Loucy (cell line): Measurements from ENCODE around the gene KLK13.

Source experiments
- H2AFZ ChIP-seq: fragments of 200-600 bp; sonication (generic); 2 replicates; pipeline ENCODE4 v1.6.0; 2016; ENCODE audit warnings: antibody characterized with exemption, mild to moderate bottlenecking, low read length, moderate library complexity
- H3F3A ChIP-seq: fragments of 200-600 bp; 2 replicates; pipeline ENCODE4 v1.6.0; 2016; ENCODE audit warnings: antibody characterized with exemption, low read depth, mild to moderate bottlenecking
- H3K27me3 ChIP-seq: fragments of 200-600 bp; sonication (generic); 2 replicates; pipeline ENCODE4 v1.6.1; 2014; ENCODE audit warnings: low read length, mild to moderate bottlenecking; ENCODE audit not compliant: insufficient read depth, poor library complexity, severe bottlenecking
- H3K36me3 ChIP-seq: fragments of 200-600 bp; sonication (generic); 2 replicates; pipeline ENCODE4 v1.6.1; 2016; ENCODE audit warnings: low read length; ENCODE audit not compliant: insufficient read depth
- H3K4me1 ChIP-seq: fragments of 200-600 bp; sonication (generic); 2 replicates; pipeline ENCODE4 v1.5.1; 2014; ENCODE audit warnings: low read length, mild to moderate bottlenecking; ENCODE audit not compliant: insufficient read depth, poor library complexity, severe bottlenecking
- H3K4me2 ChIP-seq: fragments of 200-600 bp; sonication (generic); 2 replicates; pipeline ENCODE4 v1.6.0; 2014; ENCODE audit warnings: antibody characterized with exemption, low read length, low read depth, mild to moderate bottlenecking; ENCODE audit not compliant: poor library complexity, severe bottlenecking
- H3K4me3 ChIP-seq: fragments of 200-600 bp; sonication (generic); 2 replicates; pipeline ENCODE4 v1.5.1; 2014; ENCODE audit warnings: low read length, mild to moderate bottlenecking, mixed read lengths; ENCODE audit not compliant: poor library complexity, severe bottlenecking
- H3K79me2 ChIP-seq: fragments of 200-600 bp; sonication (generic); 2 replicates; pipeline ENCODE4 v1.6.1; 2014; ENCODE audit warnings: low read length; ENCODE audit not compliant: insufficient read depth
- H3K9ac ChIP-seq: fragments of 200-600 bp; sonication (generic); 2 replicates; pipeline ENCODE4 v1.6.0; 2014; ENCODE audit warnings: mild to moderate bottlenecking, low read depth, low read length, moderate library complexity; ENCODE audit not compliant: poor library complexity, severe bottlenecking
- H3K9me2 ChIP-seq: fragments of 200-600 bp; sonication (generic); replicated peaks from 2 replicates; pipeline ENCODE4 v1.6.1; 2016; ENCODE audit warnings: low read depth, low read length, mixed read lengths
- H3K9me3 ChIP-seq: fragments of 200-600 bp; sonication (generic); 2 replicates; pipeline ENCODE4 v1.6.1; 2014; ENCODE audit warnings: mild to moderate bottlenecking, antibody characterized with exemption, low read length, low read depth; ENCODE audit not compliant: insufficient read depth
- H4K20me1 ChIP-seq: fragments of 200-600 bp; sonication (generic); 2 replicates; pipeline ENCODE4 v1.6.0; 2014; ENCODE audit warnings: antibody characterized with exemption, low read length, mild to moderate bottlenecking; ENCODE audit not compliant: insufficient read depth, poor library complexity, severe bottlenecking
- CTCF ChIP-seq: fragments of 200-600 bp; sonication (generic); conservative IDR thresholded peaks from 2 replicates; pipeline ENCODE4 v1.5.1; 2014; ENCODE audit warnings: mild to moderate bottlenecking, antibody characterized with exemption, low read length
- EZH2phosphoT487 ChIP-seq: fragments of 200-600 bp; IDR thresholded peaks from 2 replicates; pipeline ENCODE4 v1.6.1; 2018; ENCODE audit warnings: antibody characterized with exemption, mild to moderate bottlenecking, moderate library complexity, borderline replicate concordance

Gene KLK13

GRCh38 chr19:51065221-51065960, 499 bp upstream of the KLK13 start:
- Histone ChIP-seq H3K4me1 (no peaks in the 10 kb centered on the region), H3K4me3 (no peak overlapping the region), H3K4me2 (no peak overlapping the region)

GRCh38 chr19:51063664-51064063, 1.2 kb downstream of the KLK13 start:
- Histone ChIP-seq H2AFZ (no peak overlapping the region), H3K4me1 (no peaks in the 10 kb centered on the region), H4K20me1 (no peaks in the 10 kb centered on the region), H3K4me2 (no peak overlapping the region), H3K9me3 (0 out of 2 replicates have a peak, but pooled peaks cover 5% of the 10 kb centered on the region), H3K9ac (no peak overlapping the region), H3F3A (no peaks in the 10 kb centered on the region), H3K9me2 (no peaks in the 10 kb centered on the region), H3K36me3 (no peaks in the 10 kb centered on the region), H3K4me3 (no peak overlapping the region), H3K27me3 (no peaks in the 10 kb centered on the region), H3K79me2 (no peaks in the 10 kb centered on the region)
- no peak for TF ChIP-seq EZH2phosphoT487
- TF ChIP-seq CTCF: no peak

More at GRCh38 chr19:51065221-51065960, 499 bp upstream of the KLK13 start:
- Histone ChIP-seq H3K36me3 (no peaks in the 10 kb centered on the region), H3K27me3 (no peaks in the 10 kb centered on the region), H3K79me2 (no peaks in the 10 kb centered on the region), H3K9me2 (no peaks in the 10 kb centered on the region), H3F3A (no peaks in the 10 kb centered on the region), H4K20me1 (no peaks in the 10 kb centered on the region), H3K9ac (no peak overlapping the region), H2AFZ (no peak overlapping the region), H3K9me3 (0 out of 2 replicates have a peak, but pooled peaks cover 5% of the 10 kb centered on the region)
- no peak for TF ChIP-seq CTCF
- TF ChIP-seq EZH2phosphoT487: no peak

GRCh38 chr19:51060973-51061372, 3.9 kb downstream of the KLK13 start:
- no peak for TF ChIP-seq EZH2phosphoT487
- no peak for TF ChIP-seq CTCF
- Histone ChIP-seq H3F3A (no peaks in the 10 kb centered on the region), H3K4me1 (no peaks in the 10 kb centered on the region), H3K27me3 (no peaks in the 10 kb centered on the region), H2AFZ (no peak overlapping the region), H3K79me2 (no peaks in the 10 kb centered on the region), H3K4me3 (no peak overlapping the region), H3K4me2 (no peak overlapping the region), H3K9me2 (no peaks in the 10 kb centered on the region), H3K36me3 (no peaks in the 10 kb centered on the region), H3K9me3 (0 out of 2 replicates have a peak, but pooled peaks cover 5% of the 10 kb centered on the region), H4K20me1 (no peaks in the 10 kb centered on the region), H3K9ac (no peak overlapping the region)
